Measurements from ENCODE around the gene CD22.

CD22 gene

GRCh38 chr19:35315883-35316282 lies 13.1 kb upstream of the CD22 start:
- H3K27me3 ChIP-seq (ENCODE audit: control insufficient read depth in 1 of 2, insufficient read depth in 2 of 2, low read length in 2 of 2): peaks cover 3 to 4% of the 10 kb centered on the region in 2 donors
- H3K4me1 ChIP-seq (ENCODE audit: control insufficient read depth, insufficient read depth, low read length): no peaks in the 10 kb centered on the region
- H3K36me3 ChIP-seq (ENCODE audit: control insufficient read depth in 2 of 2, insufficient read depth in 2 of 2, low read length in 2 of 2): no peaks in the 10 kb centered on the region
- H3K4me3 ChIP-seq (ENCODE audit: low read length in 2 of 2): no peak overlapping the region
- no peak overlapping the region for H3K9ac ChIP-seq (ENCODE audit: low read length in 2 of 2)
- no peak overlapping the region for H3K27ac ChIP-seq (ENCODE audit: low read length)
- no peaks in the 10 kb centered on the region for H3K9me3 ChIP-seq (ENCODE audit: control insufficient read depth in 2 of 2, low read length in 2 of 2)

- Histone ChIP-seq H3K27me3 (ENCODE audit: control insufficient read depth in 1 of 2, insufficient read depth in 2 of 2, low read length in 2 of 2) (peaks cover 3 to 4% of the 10 kb centered on the region in 2 donors), H3K4me3 (ENCODE audit: low read length in 2 of 2) (no peak overlapping the region), H3K9me3 (ENCODE audit: control insufficient read depth in 2 of 2, low read length in 2 of 2) (no peaks in the 10 kb centered on the region), H3K27ac (ENCODE audit: low read length) (no peak overlapping the region), H3K36me3 (ENCODE audit: control insufficient read depth in 2 of 2, insufficient read depth in 2 of 2, low read length in 2 of 2) (no peaks in the 10 kb centered on the region), H3K4me1 (ENCODE audit: control insufficient read depth, insufficient read depth, low read length) (no peaks in the 10 kb centered on the region), H3K9ac (ENCODE audit: low read length in 2 of 2) (no peak overlapping the region)
Observed at GRCh38 chr19:35316560-35316959, 12.4 kb upstream of the CD22 start.

GRCh38 chr19:35317464-35318043 lies 11.4 kb upstream of the CD22 start:
- no peak overlapping the region for H3K9ac ChIP-seq (ENCODE audit: low read length in 2 of 2)
- H3K9me3 ChIP-seq (ENCODE audit: control insufficient read depth in 2 of 2, low read length in 2 of 2): no peaks in the 10 kb centered on the region
- no peak overlapping the region for H3K4me3 ChIP-seq (ENCODE audit: low read length in 2 of 2)
- peaks cover 0 to 4% of the 10 kb centered on the region in 2 donors for H3K27me3 ChIP-seq (ENCODE audit: control insufficient read depth in 1 of 2, insufficient read depth in 2 of 2, low read length in 2 of 2)
- H3K27ac ChIP-seq (ENCODE audit: low read length): no peak overlapping the region
- no peaks in the 10 kb centered on the region for H3K4me1 ChIP-seq (ENCODE audit: control insufficient read depth, insufficient read depth, low read length)
- no peaks in the 10 kb centered on the region for H3K36me3 ChIP-seq (ENCODE audit: control insufficient read depth in 2 of 2, insufficient read depth in 2 of 2, low read length in 2 of 2)

GRCh38 chr19:35318679-35319448 lies 10.1 kb upstream of the CD22 start:
- Histone ChIP-seq H3K27me3 (ENCODE audit: control insufficient read depth in 1 of 2, insufficient read depth in 2 of 2, low read length in 2 of 2) (peaks cover 0 to 4% of the 10 kb centered on the region in 2 donors), H3K9ac (ENCODE audit: low read length in 2 of 2) (no peak overlapping the region), H3K27ac (ENCODE audit: low read length) (no peak overlapping the region), H3K4me1 (ENCODE audit: control insufficient read depth, insufficient read depth, low read length) (no peaks in the 10 kb centered on the region), H3K9me3 (ENCODE audit: control insufficient read depth in 2 of 2, low read length in 2 of 2) (no peaks in the 10 kb centered on the region), H3K4me3 (ENCODE audit: low read length in 2 of 2) (no peak overlapping the region), H3K36me3 (ENCODE audit: control insufficient read depth in 2 of 2, insufficient read depth in 2 of 2, low read length in 2 of 2) (no peaks in the 10 kb centered on the region)

GRCh38 chr19:35320065-35320713 lies 8.8 kb upstream of the CD22 start:
- H3K9ac ChIP-seq (ENCODE audit: low read length in 2 of 2): no peak overlapping the region
- no peak overlapping the region for H3K27ac ChIP-seq (ENCODE audit: low read length)
- no peaks in the 10 kb centered on the region for H3K4me1 ChIP-seq (ENCODE audit: control insufficient read depth, insufficient read depth, low read length)
- no peaks in the 10 kb centered on the region for H3K36me3 ChIP-seq (ENCODE audit: control insufficient read depth in 2 of 2, insufficient read depth in 2 of 2, low read length in 2 of 2)
- H3K4me3 ChIP-seq (ENCODE audit: low read length in 2 of 2): no peak overlapping the region
- no peaks in the 10 kb centered on the region for H3K9me3 ChIP-seq (ENCODE audit: control insufficient read depth in 2 of 2, low read length in 2 of 2)
- peaks cover 0 to 4% of the 10 kb centered on the region in 2 donors for H3K27me3 ChIP-seq (ENCODE audit: control insufficient read depth in 1 of 2, insufficient read depth in 2 of 2, low read length in 2 of 2)

GRCh38 chr19:35321291-35321690 lies 7.7 kb upstream of the CD22 start:
- Histone ChIP-seq H3K9me3 (ENCODE audit: control insufficient read depth in 2 of 2, low read length in 2 of 2) (no peaks in the 10 kb centered on the region), H3K36me3 (ENCODE audit: control insufficient read depth in 2 of 2, insufficient read depth in 2 of 2, low read length in 2 of 2) (no peaks in the 10 kb centered on the region), H3K27me3 (ENCODE audit: control insufficient read depth in 1 of 2, insufficient read depth in 2 of 2, low read length in 2 of 2) (peaks cover 0 to 4% of the 10 kb centered on the region in 2 donors), H3K27ac (ENCODE audit: low read length) (no peak overlapping the region), H3K4me1 (ENCODE audit: control insufficient read depth, insufficient read depth, low read length) (no peaks in the 10 kb centered on the region), H3K4me3 (ENCODE audit: low read length in 2 of 2) (no peak overlapping the region), H3K9ac (ENCODE audit: low read length in 2 of 2) (no peak overlapping the region)

GRCh38 chr19:35322014-35322413 lies 7.0 kb upstream of the CD22 start:
- H3K27me3 ChIP-seq (ENCODE audit: control insufficient read depth in 1 of 2, insufficient read depth in 2 of 2, low read length in 2 of 2): peaks cover 0 to 2% of the 10 kb centered on the region in 2 donors
- no peaks in the 10 kb centered on the region for H3K36me3 ChIP-seq (ENCODE audit: control insufficient read depth in 2 of 2, insufficient read depth in 2 of 2, low read length in 2 of 2)
- H3K27ac ChIP-seq (ENCODE audit: low read length): no peak overlapping the region
- no peaks in the 10 kb centered on the region for H3K9me3 ChIP-seq (ENCODE audit: control insufficient read depth in 2 of 2, low read length in 2 of 2)
- no peaks in the 10 kb centered on the region for H3K4me1 ChIP-seq (ENCODE audit: control insufficient read depth, insufficient read depth, low read length)
- H3K4me3 ChIP-seq (ENCODE audit: low read length in 2 of 2): no peak overlapping the region
- H3K9ac ChIP-seq (ENCODE audit: low read length in 2 of 2): no peak overlapping the region

- Histone ChIP-seq H3K9me3 (ENCODE audit: control insufficient read depth in 2 of 2, low read length in 2 of 2) (no peaks in the 10 kb centered on the region), H3K27ac (ENCODE audit: low read length) (no peak overlapping the region), H3K9ac (ENCODE audit: low read length in 2 of 2) (no peak overlapping the region), H3K36me3 (ENCODE audit: control insufficient read depth in 2 of 2, insufficient read depth in 2 of 2, low read length in 2 of 2) (no peaks in the 10 kb centered on the region), H3K4me1 (ENCODE audit: control insufficient read depth, insufficient read depth, low read length) (no peaks in the 10 kb centered on the region), H3K4me3 (ENCODE audit: low read length in 2 of 2) (no peak overlapping the region), H3K27me3 (ENCODE audit: control insufficient read depth in 1 of 2, insufficient read depth in 2 of 2, low read length in 2 of 2) (peaks cover 3 to 10% of the 10 kb centered on the region in 2 donors)
Observed at GRCh38 chr19:35327642-35328041, 1.3 kb upstream of the CD22 start.

- H3K4me1 ChIP-seq (ENCODE audit: control insufficient read depth, insufficient read depth, low read length): no peaks in the 10 kb centered on the region
- peaks cover 7 to 16% of the 10 kb centered on the region in 2 donors for H3K27me3 ChIP-seq (ENCODE audit: control insufficient read depth in 1 of 2, insufficient read depth in 2 of 2, low read length in 2 of 2)
- H3K4me3 ChIP-seq (ENCODE audit: low read length in 2 of 2): no peak overlapping the region
- no peaks in the 10 kb centered on the region for H3K9me3 ChIP-seq (ENCODE audit: control insufficient read depth in 2 of 2, low read length in 2 of 2)
- no peak overlapping the region for H3K27ac ChIP-seq (ENCODE audit: low read length)
- H3K9ac ChIP-seq (ENCODE audit: low read length in 2 of 2): no peak overlapping the region
- H3K36me3 ChIP-seq (ENCODE audit: control insufficient read depth in 2 of 2, insufficient read depth in 2 of 2, low read length in 2 of 2): no peaks in the 10 kb centered on the region
Observed at GRCh38 chr19:35329323-35329722, 336 bp downstream of the CD22 start.

GRCh38 chr19:35330475-35330874 lies 1.5 kb downstream of the CD22 start:
- Histone ChIP-seq H3K4me1 (ENCODE audit: control insufficient read depth, insufficient read depth, low read length) (no peaks in the 10 kb centered on the region), H3K27me3 (ENCODE audit: control insufficient read depth in 1 of 2, insufficient read depth in 2 of 2, low read length in 2 of 2) (peaks cover 7 to 16% of the 10 kb centered on the region in 2 donors), H3K9me3 (ENCODE audit: control insufficient read depth in 2 of 2, low read length in 2 of 2) (no peaks in the 10 kb centered on the region), H3K27ac (ENCODE audit: low read length) (no peak overlapping the region), H3K4me3 (ENCODE audit: low read length in 2 of 2) (no peak overlapping the region), H3K36me3 (ENCODE audit: control insufficient read depth in 2 of 2, insufficient read depth in 2 of 2, low read length in 2 of 2) (no peaks in the 10 kb centered on the region), H3K9ac (ENCODE audit: low read length in 2 of 2) (no peak overlapping the region)
